ENCODE measurements around the gene CRK.

DNA sequence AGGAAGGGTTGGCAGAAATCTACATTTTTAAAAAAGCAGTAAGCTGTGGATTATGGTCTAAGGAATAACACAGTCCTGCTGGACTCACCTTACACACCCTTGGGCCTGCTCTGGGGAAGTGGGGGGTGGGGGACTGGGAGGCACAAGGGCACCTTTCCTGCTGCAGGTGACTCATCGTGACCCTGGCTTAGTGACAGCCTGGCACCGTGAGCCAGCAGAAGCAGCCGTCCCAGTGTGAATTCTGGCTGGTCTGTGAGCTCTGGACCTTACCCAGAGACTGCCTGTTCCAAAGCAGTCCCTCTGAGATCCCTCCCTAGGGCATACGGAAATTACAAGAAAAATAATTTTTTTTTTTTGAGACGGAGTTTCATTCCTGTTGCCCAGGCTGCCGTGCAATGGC, 4.2 kb upstream of the CRK start:
- TF ChIP-seq, protein P1, sequence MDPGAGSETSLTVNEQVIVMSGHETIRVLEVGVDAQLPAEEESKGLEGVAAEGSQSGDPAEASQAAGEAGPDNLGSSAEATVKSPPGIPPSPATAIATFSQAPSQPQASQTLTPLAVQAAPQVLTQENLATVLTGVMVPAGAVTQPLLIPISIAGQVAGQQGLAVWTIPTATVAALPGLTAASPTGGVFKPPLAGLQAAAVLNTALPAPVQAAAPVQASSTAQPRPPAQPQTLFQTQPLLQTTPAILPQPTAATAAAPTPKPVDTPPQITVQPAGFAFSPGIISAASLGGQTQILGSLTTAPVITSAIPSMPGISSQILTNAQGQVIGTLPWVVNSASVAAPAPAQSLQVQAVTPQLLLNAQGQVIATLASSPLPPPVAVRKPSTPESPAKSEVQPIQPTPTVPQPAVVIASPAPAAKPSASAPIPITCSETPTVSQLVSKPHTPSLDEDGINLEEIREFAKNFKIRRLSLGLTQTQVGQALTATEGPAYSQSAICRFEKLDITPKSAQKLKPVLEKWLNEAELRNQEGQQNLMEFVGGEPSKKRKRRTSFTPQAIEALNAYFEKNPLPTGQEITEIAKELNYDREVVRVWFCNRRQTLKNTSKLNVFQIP (CRISPR knock-in tag; IDR thresholded peaks at IDR 0.05; ENCODE audit: borderline replicate concordance, low read depth): no peak
- TF ChIP-seq, protein P2, sequence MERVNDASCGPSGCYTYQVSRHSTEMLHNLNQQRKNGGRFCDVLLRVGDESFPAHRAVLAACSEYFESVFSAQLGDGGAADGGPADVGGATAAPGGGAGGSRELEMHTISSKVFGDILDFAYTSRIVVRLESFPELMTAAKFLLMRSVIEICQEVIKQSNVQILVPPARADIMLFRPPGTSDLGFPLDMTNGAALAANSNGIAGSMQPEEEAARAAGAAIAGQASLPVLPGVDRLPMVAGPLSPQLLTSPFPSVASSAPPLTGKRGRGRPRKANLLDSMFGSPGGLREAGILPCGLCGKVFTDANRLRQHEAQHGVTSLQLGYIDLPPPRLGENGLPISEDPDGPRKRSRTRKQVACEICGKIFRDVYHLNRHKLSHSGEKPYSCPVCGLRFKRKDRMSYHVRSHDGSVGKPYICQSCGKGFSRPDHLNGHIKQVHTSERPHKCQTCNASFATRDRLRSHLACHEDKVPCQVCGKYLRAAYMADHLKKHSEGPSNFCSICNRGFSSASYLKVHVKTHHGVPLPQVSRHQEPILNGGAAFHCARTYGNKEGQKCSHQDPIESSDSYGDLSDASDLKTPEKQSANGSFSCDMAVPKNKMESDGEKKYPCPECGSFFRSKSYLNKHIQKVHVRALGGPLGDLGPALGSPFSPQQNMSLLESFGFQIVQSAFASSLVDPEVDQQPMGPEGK (CRISPR knock-in tag; IDR thresholded peaks at IDR 0.05; ENCODE audit: borderline replicate concordance): no peak
- TF ChIP-seq, protein P3, sequence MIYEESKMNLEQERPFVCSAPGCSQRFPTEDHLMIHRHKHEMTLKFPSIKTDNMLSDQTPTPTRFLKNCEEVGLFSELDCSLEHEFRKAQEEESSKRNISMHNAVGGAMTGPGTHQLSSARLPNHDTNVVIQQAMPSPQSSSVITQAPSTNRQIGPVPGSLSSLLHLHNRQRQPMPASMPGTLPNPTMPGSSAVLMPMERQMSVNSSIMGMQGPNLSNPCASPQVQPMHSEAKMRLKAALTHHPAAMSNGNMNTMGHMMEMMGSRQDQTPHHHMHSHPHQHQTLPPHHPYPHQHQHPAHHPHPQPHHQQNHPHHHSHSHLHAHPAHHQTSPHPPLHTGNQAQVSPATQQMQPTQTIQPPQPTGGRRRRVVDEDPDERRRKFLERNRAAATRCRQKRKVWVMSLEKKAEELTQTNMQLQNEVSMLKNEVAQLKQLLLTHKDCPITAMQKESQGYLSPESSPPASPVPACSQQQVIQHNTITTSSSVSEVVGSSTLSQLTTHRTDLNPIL (CRISPR knock-in tag; IDR thresholded peaks at IDR 0.05; ENCODE audit: low read depth): no peak
- TF ChIP-seq SNAI2 (CRISPR knock-in tag; IDR thresholded peaks at IDR 0.05): no peak
- TF ChIP-seq ZFP3 (CRISPR knock-in tag; IDR thresholded peaks at IDR 0.05): no peak
- no peak for TF ChIP-seq PPARA (CRISPR knock-in tag; IDR thresholded peaks at IDR 0.05; ENCODE audit: borderline replicate concordance)
- no peak for TF ChIP-seq ZNF70 (CRISPR knock-in tag; IDR thresholded peaks at IDR 0.05)
- TF ChIP-seq, protein P4, sequence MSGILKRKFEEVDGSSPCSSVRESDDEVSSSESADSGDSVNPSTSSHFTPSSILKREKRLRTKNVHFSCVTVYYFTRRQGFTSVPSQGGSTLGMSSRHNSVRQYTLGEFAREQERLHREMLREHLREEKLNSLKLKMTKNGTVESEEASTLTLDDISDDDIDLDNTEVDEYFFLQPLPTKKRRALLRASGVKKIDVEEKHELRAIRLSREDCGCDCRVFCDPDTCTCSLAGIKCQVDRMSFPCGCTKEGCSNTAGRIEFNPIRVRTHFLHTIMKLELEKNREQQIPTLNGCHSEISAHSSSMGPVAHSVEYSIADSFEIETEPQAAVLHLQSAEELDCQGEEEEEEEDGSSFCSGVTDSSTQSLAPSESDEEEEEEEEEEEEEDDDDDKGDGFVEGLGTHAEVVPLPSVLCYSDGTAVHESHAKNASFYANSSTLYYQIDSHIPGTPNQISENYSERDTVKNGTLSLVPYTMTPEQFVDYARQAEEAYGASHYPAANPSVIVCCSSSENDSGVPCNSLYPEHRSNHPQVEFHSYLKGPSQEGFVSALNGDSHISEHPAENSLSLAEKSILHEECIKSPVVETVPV (CRISPR knock-in tag; IDR thresholded peaks at IDR 0.05): no peak
- TF ChIP-seq RARB (CRISPR knock-in tag; IDR thresholded peaks at IDR 0.05): no peak
- no peak for TF ChIP-seq TOX (CRISPR knock-in tag; IDR thresholded peaks at IDR 0.05; ENCODE audit: borderline replicate concordance)
- no peak for TF ChIP-seq ARNTL (CRISPR knock-in tag; IDR thresholded peaks at IDR 0.05; ENCODE audit: borderline replicate concordance, low read depth)
- TF ChIP-seq ZC3H10 (CRISPR knock-in tag; IDR thresholded peaks at IDR 0.05): no peak
- no peak for TF ChIP-seq OSR1 (CRISPR knock-in tag; IDR thresholded peaks at IDR 0.05)
- TF ChIP-seq ZNF565 (CRISPR knock-in tag; conservative IDR thresholded peaks at IDR 0.05; ENCODE audit: low read depth): no peak

Measured in SK-N-SH treated with all-trans-retinoic acid at 6 μM for 48 hours (cell line).